HG03432 (cell line): Measurements from ENCODE around the gene CDK12.
A peak's percentile ranks its signal among the peaks of the same experiment; 100 is the strongest.
"Not testable (repeated sequence)": the region's sequence is repeated elsewhere in the genome, so short reads cannot be mapped to it uniquely, and the experiment has no call there.

Experiments
- ATAC-seq: cut with Tn5 transposase; IDR thresholded peaks from one replicate; pipeline ENCODE4 v1.9.1; 2021; ENCODE audit warnings: mild to moderate bottlenecking, moderate library complexity; ENCODE audit not compliant: unreplicated experiment

The CDK12 gene

GRCh38 chr17:39461113-39461925 is at the start of gene CDK12:
TSS of gene CDK12 (plus strand) at chr17:39461486. CDS start at chr17:39462072, 586 bp downstream.
- peak; percentile 81 for ATAC-seq

GRCh38 chr17:39416141-39416540 is 45.1 kb upstream of the CDK12 start:
- no peak for ATAC-seq

GRCh38 chr17:39429600-39429999 is 31.7 kb upstream of the CDK12 start:
- no peak for ATAC-seq

GRCh38 chr17:39439868-39440267 is 21.4 kb upstream of the CDK12 start:
- ATAC-seq, result not testable (repeated sequence)

- no peak for ATAC-seq
Measured at GRCh38 chr17:39443326-39443725, 18.0 kb upstream of the CDK12 start.

GRCh38 chr17:39447561-39447960 is 13.7 kb upstream of the CDK12 start:
- ATAC-seq, result no peak

GRCh38 chr17:39450051-39450450 is 11.2 kb upstream of the CDK12 start:
- ATAC-seq, result no peak

- ATAC-seq, result peak; percentile 91
Measured at GRCh38 chr17:39450847-39451581, 10.3 kb upstream of the CDK12 start, which contains the start of gene MED1. TSS of gene MED1 (minus strand) at chr17:39451263. CDS start at chr17:39451062, 201 bp downstream.

- no peak for ATAC-seq
Measured at GRCh38 chr17:39455919-39456318, 5.4 kb upstream of the CDK12 start.

- peak; percentile 4 for ATAC-seq
Measured at GRCh38 chr17:39461926-39462569, 762 bp downstream of the CDK12 start.

- ATAC-seq, result no peak
Measured at GRCh38 chr17:39462631-39463375, 1.5 kb downstream of the CDK12 start.

- not testable (repeated sequence) for ATAC-seq
Measured at GRCh38 chr17:39464639-39465181, 3.4 kb downstream of the CDK12 start.

- not testable (repeated sequence) for ATAC-seq
Measured at GRCh38 chr17:39468610-39469009, 7.3 kb downstream of the CDK12 start.

GRCh38 chr17:39473310-39473709 is 12.0 kb downstream of the CDK12 start:
- no peak for ATAC-seq

GRCh38 chr17:39479631-39480030 is 18.3 kb downstream of the CDK12 start:
- ATAC-seq, result not testable (repeated sequence)

- no peak for ATAC-seq
Measured at GRCh38 chr17:39483506-39483905, 22.2 kb downstream of the CDK12 start.

- peak; percentile 46 for ATAC-seq
Measured at GRCh38 chr17:39484178-39484577, 22.9 kb downstream of the CDK12 start.

GRCh38 chr17:39485555-39485954 is 24.3 kb downstream of the CDK12 start:
- ATAC-seq, result no peak

GRCh38 chr17:39486242-39486641 is 25.0 kb downstream of the CDK12 start:
- no peak for ATAC-seq

- ATAC-seq, result not testable (repeated sequence)
Measured at GRCh38 chr17:39487490-39487889, 26.2 kb downstream of the CDK12 start.
